Hepatocyte (in vitro differentiated cells): ENCODE measurements around the gene TMCC3.

Experiments
- CTCF ChIP-seq: fragments of 200-600 bp; sonication (generic); IDR thresholded peaks from 2 replicates; pipeline ENCODE4 v1.5.1; 2016; ENCODE audit warnings: antibody characterized with exemption, mild to moderate bottlenecking; ENCODE audit not compliant: poor library complexity
- EZH2 ChIP-seq: fragments of 200-600 bp; sonication (generic); IDR thresholded peaks from 2 replicates; pipeline ENCODE4 v1.6.1; 2016; ENCODE audit warnings: antibody characterized with exemption, mild to moderate bottlenecking, borderline replicate concordance
- EZH2phosphoT487 ChIP-seq: fragments of 200-600 bp; sonication (generic); IDR thresholded peaks from one replicate; pipeline ENCODE4 v1.6.1; 2018; ENCODE audit warnings: antibody characterized with exemption, mild to moderate bottlenecking, low read depth, moderate library complexity; ENCODE audit not compliant: unreplicated experiment, severe bottlenecking

- TF ChIP-seq CTCF (no peak), EZH2phosphoT487 (no peak), EZH2 (no peak)
Observed at GRCh38 chr12:94676031-94676641, 25.8 kb upstream of the TMCC3 start.
